T1000 (cell line): ENCODE measurements around the gene SLC26A8.
"Not testable (repeated sequence)": the region's sequence is repeated elsewhere in the genome, so short reads cannot be mapped to it uniquely, and the experiment has no call there.

Experiments used
- DNase-seq: peaks from one replicate; lab custom pipeline; 2025; ENCODE audit warnings: mixed read lengths; lab: John Stamatoyannopoulos, UW

The SLC26A8 gene

DNA sequence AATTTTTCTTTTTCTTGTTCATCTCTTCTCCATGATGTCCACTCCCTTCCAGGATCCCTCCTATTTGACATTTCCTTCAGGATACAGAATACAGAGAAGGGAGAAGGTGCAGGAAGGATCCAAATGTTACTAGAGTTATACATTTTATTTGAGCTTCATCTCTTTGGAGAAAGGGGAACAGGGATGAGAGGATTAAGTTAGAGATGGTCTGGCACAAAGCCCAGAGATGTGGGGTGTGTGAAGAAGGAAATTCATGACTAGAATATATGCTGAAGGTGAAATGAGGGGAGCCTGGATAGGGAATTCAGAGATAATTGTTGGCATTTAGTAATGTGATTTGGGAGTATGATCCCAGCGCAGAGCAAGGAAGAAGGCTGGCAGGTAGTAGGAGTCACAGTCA, 81.1 kb downstream of the SLC26A8 start:
- no peak for DNase-seq

GRCh38 chr6:35942355-35942754, 82.1 kb downstream of the SLC26A8 start:
- DNase-seq: no peak

GRCh38 chr6:35941170-35941569, 83.3 kb downstream of the SLC26A8 start:
- not testable (repeated sequence) for DNase-seq

- DNase-seq: not testable (repeated sequence)
Measured at GRCh38 chr6:35940014-35940413, 84.4 kb downstream of the SLC26A8 start.

DNA sequence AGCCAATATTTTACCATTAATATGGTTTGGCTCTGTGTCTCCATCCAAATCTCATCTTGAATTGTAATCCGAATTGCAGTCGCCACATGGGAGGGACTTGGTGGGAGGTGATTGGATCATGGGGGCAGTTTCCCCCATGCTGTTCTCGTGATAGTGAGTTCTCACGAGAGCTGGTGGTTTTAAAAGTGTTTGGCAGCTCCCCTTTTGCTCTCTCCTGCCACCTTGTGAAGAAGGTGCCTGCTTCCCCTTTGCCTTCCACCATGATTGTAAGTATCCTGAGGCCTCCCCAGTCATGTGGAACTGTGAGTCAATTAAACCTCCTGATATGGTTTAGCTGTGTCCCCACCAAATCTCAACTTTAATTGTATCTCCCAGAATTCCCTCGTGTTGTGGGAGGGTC, 85.2 kb downstream of the SLC26A8 start:
- DNase-seq: not testable (repeated sequence)

- no peak for DNase-seq
Measured at GRCh38 chr6:35936681-35937359, 87.6 kb downstream of the SLC26A8 start.

GRCh38 chr6:35935469-35935868, 89.0 kb downstream of the SLC26A8 start:
- no peak for DNase-seq

DNA sequence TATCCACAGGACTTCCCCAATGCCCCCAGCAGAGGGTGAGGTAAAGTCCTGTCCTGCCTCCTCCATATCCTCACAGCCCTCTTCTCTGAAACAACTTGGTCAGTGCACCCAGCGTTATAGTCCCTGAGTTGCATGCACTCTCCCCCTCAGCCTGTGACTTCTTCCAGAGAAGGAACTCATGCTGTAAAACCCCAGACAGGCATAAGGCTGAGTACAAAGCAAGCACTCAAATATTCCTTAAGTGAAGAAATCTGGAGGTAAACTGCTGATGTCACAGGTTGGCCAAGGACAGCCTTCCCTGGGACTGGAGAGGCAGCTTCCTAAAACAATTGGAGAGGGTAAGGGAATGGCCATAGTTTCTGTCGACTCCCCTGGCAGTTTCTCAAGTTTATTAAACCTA, 90.6 kb downstream of the SLC26A8 start:
- no peak for DNase-seq

- not testable (repeated sequence) for DNase-seq
Measured at GRCh38 chr6:35931873-35932272, 92.6 kb downstream of the SLC26A8 start.

DNA sequence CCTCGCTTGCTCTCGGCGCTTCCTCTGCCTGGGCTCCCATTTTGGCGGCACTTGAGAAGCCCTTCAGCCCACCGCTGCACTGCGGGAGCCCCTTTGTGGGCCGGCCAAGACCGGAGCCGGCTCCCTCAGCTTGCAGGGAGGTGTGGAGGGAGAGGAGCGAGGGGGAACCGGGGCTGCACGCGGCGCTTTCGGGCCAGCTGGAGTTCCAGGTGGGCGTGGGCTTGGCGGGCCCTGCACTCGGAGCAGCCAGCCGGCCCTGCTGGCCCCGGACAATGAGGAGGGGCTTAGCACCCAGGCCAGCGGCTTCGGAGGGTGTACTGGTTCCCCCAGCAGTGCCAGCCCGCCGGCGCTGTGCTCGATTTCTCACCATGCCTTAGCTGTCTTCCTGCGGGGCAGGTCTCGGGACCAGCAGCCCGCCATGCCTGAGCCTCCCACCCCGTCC, 93.3 kb downstream of the SLC26A8 start:
- DNase-seq: no peak

DNA sequence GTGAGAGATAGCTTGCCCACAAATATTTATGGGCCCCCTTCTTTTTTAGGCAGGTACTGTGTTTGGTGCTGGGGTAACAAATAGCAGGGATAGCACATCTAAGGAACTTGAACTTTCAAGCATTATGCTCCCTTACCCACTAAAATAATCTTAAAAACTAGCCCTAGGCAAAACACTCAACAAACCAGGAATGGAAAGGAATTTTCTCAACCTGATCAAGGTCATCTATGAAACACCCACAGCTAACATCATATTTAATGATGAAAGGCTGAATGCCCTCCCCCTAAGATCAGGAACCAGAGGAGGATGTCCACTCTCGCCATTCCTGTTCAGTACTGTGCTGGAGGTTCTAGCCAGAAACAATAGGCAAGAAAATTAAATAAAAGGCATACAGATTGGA, 94.8 kb downstream of the SLC26A8 start:
- DNase-seq: no peak

DNA sequence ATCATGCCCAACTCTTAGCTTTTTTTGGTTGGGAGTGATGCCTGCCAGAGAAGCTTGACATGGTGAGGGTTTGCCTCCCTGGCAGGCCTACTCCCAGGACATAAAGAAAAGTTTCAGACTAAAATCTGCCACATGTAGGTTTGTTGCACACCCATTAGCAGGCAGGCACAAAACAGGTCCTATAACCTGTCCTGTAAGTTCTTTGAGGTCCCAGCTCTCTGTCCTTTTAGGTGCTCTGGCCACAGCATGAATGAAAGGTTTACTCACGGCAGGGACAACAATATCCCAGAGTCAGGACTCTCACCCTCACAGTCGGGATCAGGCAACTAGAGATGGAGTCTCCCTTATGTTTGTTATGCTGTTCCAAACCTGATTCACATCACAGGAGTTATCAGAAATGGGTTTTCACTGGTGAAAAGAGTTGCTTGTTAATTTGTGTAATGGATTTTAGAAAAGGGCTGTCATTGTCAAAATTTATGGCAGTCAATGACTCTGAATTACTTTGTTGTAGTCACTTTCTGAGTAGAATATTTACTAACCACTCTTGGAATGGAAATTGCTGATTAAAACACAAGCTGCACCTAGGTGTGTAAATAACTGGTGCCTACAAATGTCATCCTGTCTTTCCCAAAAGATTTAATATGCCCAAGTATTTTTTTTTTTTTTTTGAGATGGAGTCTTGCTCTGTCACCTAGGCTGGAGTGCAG, 97.8 kb downstream of the SLC26A8 start:
- DNase-seq: no peak

GRCh38 chr6:35925961-35926360, 98.5 kb downstream of the SLC26A8 start:
- no peak for DNase-seq

DNA sequence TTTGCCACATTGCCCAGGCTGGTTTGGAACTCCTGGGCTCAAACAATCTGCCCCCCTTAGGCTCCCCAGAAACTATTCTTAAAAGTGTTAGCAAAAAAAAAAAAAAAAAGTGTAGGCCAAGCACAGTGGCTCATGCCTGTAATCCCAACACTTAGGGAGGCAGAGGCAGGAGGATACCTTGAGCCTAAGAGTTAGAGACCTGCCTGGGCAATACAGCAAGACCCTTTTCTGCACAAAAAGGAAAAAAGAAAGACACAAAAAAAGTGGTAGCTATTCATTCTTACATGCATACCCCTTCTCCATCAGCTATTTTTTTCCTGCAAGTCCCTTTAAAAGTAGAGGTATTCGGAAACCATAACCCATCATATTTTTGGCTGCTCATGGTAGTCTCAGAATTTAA, 100.3 kb downstream of the SLC26A8 start:
- no peak for DNase-seq

DNA sequence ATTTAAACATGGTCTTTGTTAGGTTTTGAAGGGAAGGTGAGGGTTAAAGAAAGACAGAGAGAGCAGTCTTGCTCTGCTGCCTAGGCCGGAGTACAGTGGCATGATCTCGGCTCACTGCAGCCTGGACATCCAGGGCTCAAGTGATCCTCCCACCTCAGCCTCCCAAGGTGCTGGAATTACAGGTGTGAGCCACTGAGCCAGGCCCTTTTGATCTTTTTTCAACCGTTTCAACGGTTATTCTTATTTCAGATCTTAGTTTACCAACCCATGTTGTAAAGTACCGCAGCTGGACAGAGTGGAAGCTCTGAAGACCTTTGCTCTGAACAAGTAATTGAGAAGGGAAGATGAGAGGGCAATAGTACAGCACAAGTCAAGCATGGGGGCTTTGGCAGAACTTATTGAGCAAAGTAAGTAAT, 102.3 kb downstream of the SLC26A8 start:
- no peak for DNase-seq

DNA sequence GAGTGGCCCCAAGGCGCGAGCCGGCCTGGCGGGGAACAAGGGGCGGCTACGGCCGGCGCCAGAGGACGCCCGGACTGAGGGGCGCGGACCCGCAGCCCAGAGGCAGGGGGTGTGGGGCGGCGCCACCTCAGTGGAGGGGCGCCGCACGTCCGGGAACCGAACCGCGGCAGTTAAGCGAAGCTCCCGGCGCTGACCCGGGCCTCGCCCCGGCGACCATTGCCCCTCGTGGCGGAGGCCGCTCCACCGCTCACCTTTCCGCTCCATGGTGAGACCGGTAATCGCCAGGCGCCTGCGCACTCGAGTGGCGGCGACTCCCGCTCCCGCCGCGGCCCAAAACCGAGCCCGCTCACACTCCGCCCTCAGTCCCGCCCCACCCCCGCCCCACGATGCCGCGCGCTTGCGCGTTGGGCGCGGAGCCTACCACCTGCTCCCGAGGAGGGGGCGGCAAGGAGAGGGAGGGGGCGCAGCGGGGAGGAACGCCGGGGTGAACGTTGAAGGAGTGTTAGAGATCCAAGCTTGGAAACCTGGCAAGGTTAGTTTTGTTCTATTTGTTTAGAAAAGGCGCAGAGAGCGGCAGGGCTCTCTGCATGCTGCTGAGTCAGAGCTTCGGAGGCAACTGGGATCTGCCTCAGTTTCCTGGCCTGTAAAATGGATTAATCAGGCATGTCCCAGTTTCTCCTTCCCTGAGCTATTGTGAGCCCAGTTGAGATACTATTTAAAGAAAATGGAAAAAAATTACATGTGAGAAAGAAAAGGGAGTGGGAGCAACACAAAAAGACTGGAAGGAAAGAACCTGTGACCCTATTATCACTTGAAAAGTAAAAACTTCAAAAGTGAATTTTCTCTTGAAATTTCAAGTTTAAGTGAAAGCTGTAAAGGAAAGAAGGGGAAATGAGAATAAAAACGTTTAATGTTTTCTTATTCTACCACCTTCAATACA, 103.4 kb downstream of the SLC26A8 start, which contains the start of gene SRPK1:
SRPK1 (minus strand) TSS at position 306 of the 940 bp plus-strand sequence; CDS start at position 264, 42 bp downstream.
- DNase-seq: peak; percentile 74

GRCh38 chr6:35919827-35920751, 104.4 kb downstream of the SLC26A8 start:
- no peak for DNase-seq

GRCh38 chr6:35919085-35919826, 105.2 kb downstream of the SLC26A8 start:
- DNase-seq: no peak

GRCh38 chr6:35916893-35917292, 107.5 kb downstream of the SLC26A8 start:
- not testable (repeated sequence) for DNase-seq

GRCh38 chr6:35916056-35916455, 108.4 kb downstream of the SLC26A8 start:
- no peak for DNase-seq
